H1 (cell line): Measurements from ENCODE around the gene FRMD4B. TPM values are rescaled to one million over a fixed set of nuclear protein-coding genes. Genes with fewer than 3 reads are reported as not detected.

Source experiments
- CTCF ChIA-PET: fragments of 300-600 bp; sonication (Branson Sonifier 250); formaldehyde crosslinking; loops from one replicate; lab custom pipeline; 2021; ENCODE audit not compliant: partially characterized antibody; lab: Charles Lee
- POLR2A ChIA-PET: fragments of 300-600 bp; sonication (Branson Sonifier 250); formaldehyde crosslinking; loops from one replicate; lab custom pipeline; 2021; ENCODE audit warnings: inconsistent platforms; ENCODE audit not compliant: partially characterized antibody; lab: Charles Lee
- DNase-seq, 2 experiments: peaks; one replicate each; pipeline versions ENCODE4 v3.0.0 to v3.0.0-alpha.2; 2010 to 2022; ENCODE audit warnings: low spot score in 2 of 2, low read depth in 1 of 2, mixed read lengths in 1 of 2
- FAIRE-seq: peaks from 2 replicates; lab custom pipeline; 2011; peaks lifted over from hg19 to GRCh38; lab: Jason Lieb, UNC
- H2AFZ ChIP-seq: 2 replicates; pipeline ENCODE4 v1.8.1; 2012; ENCODE audit warnings: low read length, inconsistent platforms
- H2AK5ac ChIP-seq: 2 replicates; pipeline ENCODE4 v1.6.1; 2013; ENCODE audit warnings: low read depth, low read length
- H2BK120ac ChIP-seq: replicated peaks from 2 replicates; pipeline ENCODE3; 2013; ENCODE audit warnings: low read depth, low read length, inconsistent platforms
- H2BK12ac ChIP-seq: 2 replicates; pipeline ENCODE4 v1.6.1; 2013; ENCODE audit warnings: low read depth, low read length
- H2BK15ac ChIP-seq: 2 replicates; pipeline ENCODE4 v1.6.1; 2013; ENCODE audit warnings: low read length
- H2BK20ac ChIP-seq: 2 replicates; pipeline ENCODE4 v1.6.1; 2013; ENCODE audit warnings: low read length
- H2BK5ac ChIP-seq: 2 replicates; pipeline ENCODE4 v1.6.1; 2013; ENCODE audit warnings: low read depth, low read length
- H3K14ac ChIP-seq: 2 replicates; pipeline ENCODE4 v1.6.1; 2013; ENCODE audit warnings: inconsistent platforms; ENCODE audit not compliant: insufficient read length
- H3K18ac ChIP-seq: 2 replicates; pipeline ENCODE4 v1.6.1; 2013; ENCODE audit warnings: low read length; ENCODE audit errors: extremely low read depth
- H3K23ac ChIP-seq: 2 replicates; pipeline ENCODE4 v1.6.1; 2013; ENCODE audit warnings: inconsistent platforms; ENCODE audit not compliant: insufficient read length
- H3K23me2 ChIP-seq: 2 replicates; pipeline ENCODE4 v1.6.1; 2013; ENCODE audit warnings: low read depth, low read length
- H3K27ac ChIP-seq: 2 replicates; pipeline ENCODE4 v1.6.1; 2011; ENCODE audit warnings: low read depth, low read length, inconsistent platforms
- H3K27me3 ChIP-seq, 4 experiments: replicated peaks in 1 of 4; 1 replicate in 1 of 4; 2 replicates in 3 of 4; pipeline versions ENCODE4 v1.6.1 to v1.8.1; 2011 to 2013; ENCODE audit warnings: low read length in 3 of 4, mild to moderate bottlenecking in 3 of 4, inconsistent platforms in 2 of 4, mixed read lengths in 2 of 4, moderate library complexity in 1 of 4; ENCODE audit not compliant: control insufficient read depth in 3 of 4, insufficient read depth in 3 of 4; ENCODE audit errors: extremely low read depth in 1 of 4
- H3K36me3 ChIP-seq, 4 experiments: 2 replicates each; pipeline versions ENCODE4 v1.6.1 to v1.8.1; 2011 to 2013; ENCODE audit warnings: mild to moderate bottlenecking in 4 of 4, low read length in 3 of 4, moderate library complexity in 2 of 4, control low read depth in 1 of 4, inconsistent platforms in 1 of 4; ENCODE audit not compliant: insufficient read depth in 4 of 4, control insufficient read depth in 2 of 4
- H3K4ac ChIP-seq: replicated peaks from 2 replicates; pipeline ENCODE3; 2013; ENCODE audit warnings: low read length, low read depth, mixed read lengths, inconsistent platforms; ENCODE audit not compliant: insufficient read length
- H3K4me1 ChIP-seq, 4 experiments: replicated peaks in 1 of 4; 1 replicate in 1 of 4; 2 replicates in 3 of 4; pipeline versions ENCODE4 v1.6.1 to v1.8.1; 2011 to 2013; ENCODE audit warnings: low read length in 3 of 4, inconsistent platforms in 2 of 4, mixed read lengths in 1 of 4; ENCODE audit not compliant: insufficient read depth in 4 of 4, control insufficient read depth in 3 of 4
- H3K4me2 ChIP-seq, 2 experiments: 2 replicates each; pipeline versions ENCODE4 v1.6.1 to v1.8.1; 2011 to 2013; ENCODE audit warnings: low read depth in 2 of 2, low read length in 2 of 2, control low read depth in 1 of 2, inconsistent platforms in 1 of 2, mild to moderate bottlenecking in 1 of 2; ENCODE audit not compliant: insufficient read depth in 1 of 2
- H3K4me3 ChIP-seq, 4 experiments: fragments of 200-600, 300-600 bp in 1 of 4; sonication (generic), shearing (Covaris generic), sonication (Bioruptor Twin) in 1 of 4; 2 replicates each; pipeline versions ENCODE4 v1.5.1 to v1.8.1; 2011 to 2016; ENCODE audit warnings: low read length in 4 of 4, low read depth in 3 of 4, control low read depth in 2 of 4, inconsistent platforms in 2 of 4, mild to moderate bottlenecking in 2 of 4, mixed read lengths in 1 of 4, moderate library complexity in 1 of 4; ENCODE audit not compliant: insufficient read depth in 2 of 4; ENCODE audit errors: extremely low read depth in 1 of 4
- H3K56ac ChIP-seq: replicated peaks from 2 replicates; pipeline ENCODE3; 2013; ENCODE audit warnings: low read depth, mild to moderate bottlenecking, mixed read lengths, low read length, inconsistent platforms; ENCODE audit not compliant: insufficient read length
- H3K79me1 ChIP-seq: 2 replicates; pipeline ENCODE4 v1.6.1; 2013; ENCODE audit warnings: low read depth, low read length, control low read depth
- H3K79me2 ChIP-seq, 2 experiments: 2 replicates each; pipeline versions ENCODE4 v1.6.1 to v1.8.1; 2012 to 2013; ENCODE audit warnings: low read length in 2 of 2, mild to moderate bottlenecking in 2 of 2, inconsistent platforms in 1 of 2; ENCODE audit not compliant: insufficient read depth in 2 of 2, control insufficient read depth in 1 of 2
- H3K9ac ChIP-seq, 4 experiments: replicated peaks in 1 of 4; 1 replicate in 1 of 4; 2 replicates in 3 of 4; pipeline versions ENCODE4 v1.6.1 to v1.8.1; 2011 to 2013; ENCODE audit warnings: low read depth in 3 of 4, low read length in 3 of 4, control low read depth in 2 of 4, mild to moderate bottlenecking in 2 of 4, moderate library complexity in 2 of 4, inconsistent platforms in 1 of 4; ENCODE audit errors: extremely low read depth in 1 of 4
- H3K9me3 ChIP-seq, 2 experiments: 2 replicates each; pipeline versions ENCODE4 v1.6.1 to v1.8.1; 2012 to 2013; ENCODE audit warnings: mild to moderate bottlenecking in 2 of 2, moderate library complexity in 2 of 2, control low read depth in 1 of 2, inconsistent platforms in 1 of 2, low read depth in 1 of 2, low read length in 1 of 2, mixed read lengths in 1 of 2; ENCODE audit not compliant: insufficient read depth in 2 of 2
- H4K20me1 ChIP-seq, 2 experiments: replicated peaks in 1 of 2; 2 replicates each; pipeline versions ENCODE3 to v1.8.1; 2011 to 2013; ENCODE audit warnings: inconsistent platforms in 2 of 2, low read length in 2 of 2, mild to moderate bottlenecking in 1 of 2; ENCODE audit not compliant: insufficient read depth in 2 of 2, control insufficient read depth in 1 of 2
- H4K5ac ChIP-seq: 2 replicates; pipeline ENCODE4 v1.6.1; 2013; ENCODE audit warnings: low read length, low read depth, mixed read lengths, inconsistent platforms; ENCODE audit not compliant: insufficient read length
- H4K8ac ChIP-seq: 2 replicates; pipeline ENCODE4 v1.8.0; 2013; ENCODE audit warnings: mild to moderate bottlenecking, moderate library complexity, low read length, inconsistent platforms; ENCODE audit not compliant: insufficient read depth; ENCODE audit errors: extremely low read depth
- H4K91ac ChIP-seq: replicated peaks from 2 replicates; pipeline ENCODE3; 2013; ENCODE audit warnings: low read length, mixed read lengths, inconsistent platforms; ENCODE audit not compliant: insufficient read length
- CHD2 ChIP-seq: IDR thresholded peaks from 2 replicates; pipeline ENCODE4 v1.6.1; 2012; ENCODE audit warnings: low read length, improper control_type of control experiment
- CREB1 ChIP-seq: IDR thresholded peaks from 2 replicates; pipeline ENCODE4 v1.6.1; 2012; ENCODE audit warnings: inconsistent platforms
- FOSL1 ChIP-seq: IDR thresholded peaks from 2 replicates; pipeline ENCODE4 v1.6.1; 2011; ENCODE audit warnings: mild to moderate bottlenecking, low read depth, low read length, moderate library complexity; ENCODE audit not compliant: insufficient read depth
- GABPA ChIP-seq: IDR thresholded peaks from 2 replicates; pipeline ENCODE4 v1.6.1; 2011; ENCODE audit warnings: mild to moderate bottlenecking, low read length, moderate library complexity, borderline replicate concordance; ENCODE audit not compliant: insufficient read depth
- HDAC6 ChIP-seq: IDR thresholded peaks from one replicate; pipeline ENCODE4 v1.7.1; 2012; ENCODE audit warnings: low read depth, mild to moderate bottlenecking, inconsistent platforms, low read length, moderate library complexity
- KDM4A ChIP-seq: IDR thresholded peaks from one replicate; pipeline ENCODE4 v1.7.1; 2012; ENCODE audit warnings: low read depth, mild to moderate bottlenecking, moderate library complexity, low read length, inconsistent platforms; ENCODE audit not compliant: severe bottlenecking
- RNF2 ChIP-seq: fragments of 200-900, 300-1000 bp; sonication (generic); IDR thresholded peaks from 2 replicates; pipeline ENCODE4 v1.7.1; 2016; ENCODE audit warnings: borderline replicate concordance, low read depth, mild to moderate bottlenecking, antibody characterized with exemption, low read length; ENCODE audit not compliant: poor library complexity, severe bottlenecking; ENCODE audit errors: missing control alignments
- SIX5 ChIP-seq: IDR thresholded peaks from 2 replicates; pipeline ENCODE4 v1.6.1; 2011; ENCODE audit warnings: mild to moderate bottlenecking, low read depth, low read length
- WGBS, 2 experiments: shearing (Covaris generic) in 1 of 2; methylation state at CpG; one replicate each; pipeline versions ENCODE4 v1.1.6 to v1.1.7; 2013 to 2015; ENCODE audit warnings: low lambda C conversion rate in 2 of 2, mixed read lengths in 2 of 2, inconsistent platforms in 1 of 2, low coverage in 1 of 2, missing lambda C conversion rate in 1 of 2; ENCODE audit not compliant: insufficient replicate concordance in 2 of 2, insufficient coverage in 1 of 2, insufficient read length in 1 of 2; ENCODE audit errors: extremely low coverage in 1 of 2, missing lambda C conversion rate in 1 of 2; 5-methylcytosine and 5-hydroxymethylcytosine counted together
- polyA plus RNA-seq, 7 experiments: library from polyadenylated mRNA; depleted of rRNA in 3 of 7; stranded (reverse) in 5 of 7; unstranded in 2 of 7; fragments of >200 nt in 5 of 7; fragments of 200-250 nt in 2 of 7; gene quantifications; 1 replicate in 5 of 7; 2 replicates in 1 of 7; 4 replicates in 1 of 7; pipeline versions ENCODE4 v1.2.1 to v1.2.3, GENCODE V29; 2011 to 2013; ENCODE audit warnings: missing spikeins in 2 of 7, mixed read lengths in 2 of 7
- total RNA-seq: library from RNA; stranded (reverse); fragmentation: NEBNext Ultra II Directional; extraction: Animal tissue kit (Norgen Biotek cat#: 25700); gene quantifications from 2 replicates; pipeline ENCODE4 v1.2.1, GENCODE V29; 2021
- TF ChIP-seq, protein P1 (sequence below): IDR thresholded peaks from 2 replicates; pipeline ENCODE4 v1.6.1; 2012; ENCODE audit warnings: low read length, inconsistent platforms
- TF ChIP-seq, protein P2 (sequence below): IDR thresholded peaks from 2 replicates; pipeline ENCODE4 v1.6.1; 2011; ENCODE audit warnings: low read depth, mild to moderate bottlenecking, low read length; ENCODE audit not compliant: insufficient read depth

FRMD4B gene
- total and polyA plus RNA-seq, 2 of the 8 experiments (the other 6 are each of a cell fraction or from before 2014, with no cell fraction given) = 2.7 to 7.2 TPM

DNA sequence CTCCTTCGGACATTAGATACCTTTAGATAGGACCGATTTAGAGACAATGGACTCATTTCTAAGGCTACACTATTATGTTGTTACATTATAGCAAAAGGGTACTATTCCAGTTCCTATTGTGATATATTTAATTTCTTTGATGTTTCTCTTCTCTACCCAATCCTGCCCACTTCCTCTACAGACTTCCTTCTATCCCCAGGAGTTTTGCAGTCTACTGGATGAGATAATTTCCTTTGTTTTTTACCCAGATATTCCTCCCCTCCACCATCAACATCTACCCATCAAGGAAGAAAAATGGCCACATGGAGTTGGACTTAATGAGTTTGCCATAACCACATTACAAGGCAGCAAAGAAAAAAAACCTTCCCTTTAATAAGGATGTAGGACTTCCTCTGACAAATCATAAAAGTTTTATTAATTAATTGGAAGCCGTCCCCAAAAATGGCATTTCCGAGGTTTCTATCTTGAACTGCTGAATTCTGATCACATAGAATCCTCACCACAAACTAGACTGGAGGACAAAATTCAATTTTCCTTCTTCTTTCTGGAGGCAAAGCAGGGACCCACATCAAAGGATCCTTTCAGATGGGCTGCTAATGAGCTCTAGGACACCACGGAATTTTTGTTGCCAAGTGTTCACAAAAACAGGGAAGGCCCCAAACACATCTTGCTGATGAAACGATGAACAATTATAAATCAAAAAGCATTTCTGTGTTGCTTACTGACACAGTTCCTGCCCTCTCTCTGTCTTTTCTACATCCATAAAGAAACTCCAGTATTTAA, 33.4 kb downstream of the FRMD4B start:
- Histone ChIP-seq H3K18ac (no peak overlapping the region), H2BK12ac (no peak overlapping the region), H3K14ac (no peak overlapping the region), H2BK20ac (no peak overlapping the region), H3K23me2 (no peaks in the 10 kb centered on the region), H3K4me1 (no peaks in the 10 kb centered on the region), H3K36me3 (no peaks in the 10 kb centered on the region), H3K9ac (no peak overlapping the region), H3K56ac (no peak overlapping the region), H2AFZ (no peak overlapping the region), H2BK120ac (no peak overlapping the region), H3K27ac (no peak overlapping the region), H3K27me3 (peaks cover 0 to 1% (median 0%) of the 10 kb centered on the region in 4 experiments; a peak in 1 of 7 replicates), H3K4me3 (no peak overlapping the region), H3K23ac (no peak overlapping the region), H2BK15ac (no peak overlapping the region), H3K9me3 (no peaks in the 10 kb centered on the region), H4K5ac (no peak overlapping the region), H3K79me1 (no peaks in the 10 kb centered on the region), H2AK5ac (no peak overlapping the region), H4K20me1 (no peaks in the 10 kb centered on the region), H4K8ac (no peak overlapping the region), H3K79me2 (no peaks in the 10 kb centered on the region), H4K91ac (no peak overlapping the region), H2BK5ac (no peak overlapping the region), H3K4ac (no peak overlapping the region), H3K4me2 (no peak overlapping the region)
- ChIA-PET POLR2A (no interaction called here), CTCF (interaction anchor here (1.3 kb wide), 1 partner anchor 43 kb away, joined by 3 read pairs; no protein-coding TSS in a partner anchor)
- WGBS, 2 experiments = 89% methylated on average over 6 of the region's 6 CpGs; no CpG with 5 or more reads in 1 of the 2 experiments
- DNase-seq = no peak
- no peak for FAIRE-seq
- no peak for TF ChIP-seq CREB1
- no peak for TF ChIP-seq CHD2
- TF ChIP-seq, protein P1, sequence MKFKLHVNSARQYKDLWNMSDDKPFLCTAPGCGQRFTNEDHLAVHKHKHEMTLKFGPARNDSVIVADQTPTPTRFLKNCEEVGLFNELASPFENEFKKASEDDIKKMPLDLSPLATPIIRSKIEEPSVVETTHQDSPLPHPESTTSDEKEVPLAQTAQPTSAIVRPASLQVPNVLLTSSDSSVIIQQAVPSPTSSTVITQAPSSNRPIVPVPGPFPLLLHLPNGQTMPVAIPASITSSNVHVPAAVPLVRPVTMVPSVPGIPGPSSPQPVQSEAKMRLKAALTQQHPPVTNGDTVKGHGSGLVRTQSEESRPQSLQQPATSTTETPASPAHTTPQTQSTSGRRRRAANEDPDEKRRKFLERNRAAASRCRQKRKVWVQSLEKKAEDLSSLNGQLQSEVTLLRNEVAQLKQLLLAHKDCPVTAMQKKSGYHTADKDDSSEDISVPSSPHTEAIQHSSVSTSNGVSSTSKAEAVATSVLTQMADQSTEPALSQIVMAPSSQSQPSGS = no peak
- no peak for TF ChIP-seq KDM4A
- no peak for TF ChIP-seq FOSL1
- TF ChIP-seq, protein P2, sequence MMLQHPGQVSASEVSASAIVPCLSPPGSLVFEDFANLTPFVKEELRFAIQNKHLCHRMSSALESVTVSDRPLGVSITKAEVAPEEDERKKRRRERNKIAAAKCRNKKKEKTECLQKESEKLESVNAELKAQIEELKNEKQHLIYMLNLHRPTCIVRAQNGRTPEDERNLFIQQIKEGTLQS = no peak
- TF ChIP-seq GABPA = no peak
- TF ChIP-seq SIX5 = no peak
- no peak for TF ChIP-seq RNF2
- no peak for TF ChIP-seq HDAC6
